Liver (tissue), 9 donors: ENCODE results near the gene HCLS1. TPM values are rescaled to one million over a fixed set of nuclear protein-coding genes. Genes with fewer than 3 reads are reported as not detected.

Source experiments
- DNase-seq: peaks from one replicate; pipeline ENCODE4 v3.0.0-alpha.2; 2017; ENCODE audit warnings: low spot score
- H3K27ac ChIP-seq, 2 donors: one replicate each; pipeline ENCODE4 v1.7.0; 2013; ENCODE audit warnings: inconsistent platforms in 2 of 2, low read length in 2 of 2, control low read depth in 1 of 2, low read depth in 1 of 2, mild to moderate bottlenecking in 1 of 2
- H3K27me3 ChIP-seq, 4 donors: one replicate each; pipeline versions ENCODE4 v1.6.1 to v1.7.0; 2013; ENCODE audit warnings: low read length in 3 of 4, inconsistent platforms in 1 of 4, mild to moderate bottlenecking in 1 of 4, moderate library complexity in 1 of 4; ENCODE audit not compliant: control insufficient read depth in 4 of 4, insufficient read depth in 4 of 4
- H3K36me3 ChIP-seq, 4 donors: one replicate each; pipeline versions ENCODE4 v1.6.1 to v1.7.0; 2013; ENCODE audit warnings: low read length in 3 of 4, mild to moderate bottlenecking in 3 of 4, low read depth in 1 of 4, moderate library complexity in 1 of 4; ENCODE audit not compliant: control insufficient read depth in 4 of 4, insufficient read depth in 3 of 4
- H3K4me1 ChIP-seq, 4 donors: one replicate each; pipeline versions ENCODE4 v1.6.1 to v1.7.0; 2013; ENCODE audit warnings: low read length in 3 of 4, mild to moderate bottlenecking in 3 of 4, moderate library complexity in 1 of 4; ENCODE audit not compliant: control insufficient read depth in 4 of 4, insufficient read depth in 4 of 4
- H3K4me3 ChIP-seq, 3 donors: one replicate each; pipeline versions ENCODE4 v1.6.1 to v1.7.0; 2013; ENCODE audit warnings: low read length in 3 of 3, control low read depth in 1 of 3, low read depth in 1 of 3, mild to moderate bottlenecking in 1 of 3
- H3K9ac ChIP-seq, 2 donors: one replicate each; pipeline ENCODE4 v1.7.0; 2013; ENCODE audit warnings: low read length in 2 of 2, mild to moderate bottlenecking in 2 of 2, moderate library complexity in 2 of 2, control low read depth in 1 of 2, low read depth in 1 of 2
- H3K9me3 ChIP-seq, 4 donors: one replicate each; pipeline versions ENCODE4 v1.6.1 to v1.7.0; 2013; ENCODE audit warnings: low read length in 3 of 4; ENCODE audit not compliant: control insufficient read depth in 4 of 4
- ATF3 ChIP-seq: IDR thresholded peaks from 2 replicates; pipeline ENCODE4 v1.6.1; 2016; ENCODE audit warnings: antibody characterized with exemption
- CTCF ChIP-seq: fragments of 150-350 bp; IDR thresholded peaks from 2 replicates; pipeline ENCODE4 v1.5.1; 2017; ENCODE audit warnings: improper control_type of control experiment, low read depth, low read length; ENCODE audit not compliant: missing input control
- EGR1 ChIP-seq, 2 donors: IDR thresholded peaks; 2 replicates each; pipeline ENCODE4 v1.6.1; 2016 to 2018; ENCODE audit warnings: antibody characterized with exemption in 2 of 2, low read depth in 2 of 2
- FOXA1 ChIP-seq: IDR thresholded peaks from 2 replicates; pipeline ENCODE4 v1.6.1; 2016; ENCODE audit warnings: antibody characterized with exemption
- FOXA2 ChIP-seq: IDR thresholded peaks from 2 replicates; pipeline ENCODE4 v1.6.1; 2016; ENCODE audit warnings: antibody characterized with exemption
- GABPA ChIP-seq, 2 donors: IDR thresholded peaks in 1 of 2; conservative IDR thresholded peaks in 1 of 2; 2 replicates each; pipeline ENCODE4 v1.6.1; 2016; ENCODE audit warnings: antibody characterized with exemption in 2 of 2, mild to moderate bottlenecking in 1 of 2, moderate library complexity in 1 of 2
- HNF4A ChIP-seq, 2 donors: conservative IDR thresholded peaks; 2 replicates each; pipeline ENCODE4 v1.6.1; 2016; ENCODE audit warnings: antibody characterized with exemption in 2 of 2, mild to moderate bottlenecking in 2 of 2
- HNF4G ChIP-seq: IDR thresholded peaks from 2 replicates; pipeline ENCODE4 v1.6.1; 2016; ENCODE audit warnings: antibody characterized with exemption
- JUND ChIP-seq, 2 donors: IDR thresholded peaks; 2 replicates each; pipeline ENCODE4 v1.6.1; 2016; ENCODE audit warnings: antibody characterized with exemption in 2 of 2
- NR2F2 ChIP-seq: IDR thresholded peaks from 2 replicates; pipeline ENCODE4 v1.6.1; 2016; ENCODE audit warnings: antibody characterized with exemption
- RAD21 ChIP-seq, 2 donors: IDR thresholded peaks; 2 replicates each; pipeline ENCODE4 v1.6.1; 2016; ENCODE audit warnings: antibody characterized with exemption in 2 of 2, mild to moderate bottlenecking in 2 of 2
- RXRA ChIP-seq, 2 donors: IDR thresholded peaks; 2 replicates each; pipeline ENCODE4 v1.6.1; 2017 to 2018; ENCODE audit warnings: antibody characterized with exemption in 2 of 2, mild to moderate bottlenecking in 1 of 2
- SP1 ChIP-seq: IDR thresholded peaks from 2 replicates; pipeline ENCODE4 v1.6.1; 2018; ENCODE audit warnings: antibody characterized with exemption, mild to moderate bottlenecking
- YY1 ChIP-seq: IDR thresholded peaks from 2 replicates; pipeline ENCODE4 v1.6.1; 2016; ENCODE audit warnings: antibody characterized with exemption, mild to moderate bottlenecking
- ZBTB33 ChIP-seq: IDR thresholded peaks from 2 replicates; pipeline ENCODE4 v1.6.1; 2016; ENCODE audit warnings: antibody characterized with exemption
- WGBS: extraction: QIAGEN DNeasy Blood & Tissue Kit; methylation state at CpG from one replicate; pipeline ENCODE4 v1.1.7; 2013; 5-methylcytosine and 5-hydroxymethylcytosine counted together
- polyA plus RNA-seq, 2 donors: library from polyadenylated mRNA; stranded (reverse) in 1 of 2; unstranded in 1 of 2; fragments of 200-250 nt in 1 of 2; fragments of >200 nt in 1 of 2; fragmentation: Nextera tagmentation in 1 of 2; extraction: Ambion mirVana in 1 of 2; gene quantifications; one replicate each; pipeline versions ENCODE4 v1.2.1 to v1.2.3, GENCODE V29; 2013 to 2015
- total RNA-seq, 2 donors: library from RNA; depleted of rRNA; stranded (reverse); fragments of >200 nt; gene quantifications; one replicate each; pipeline ENCODE4 v1.2.3, GENCODE V29; 2014
- TF ChIP-seq, protein P1 (sequence below): IDR thresholded peaks from 2 replicates; pipeline ENCODE4 v1.6.1; 2016; ENCODE audit warnings: antibody characterized with exemption
- TF ChIP-seq, protein P2 (sequence below): IDR thresholded peaks from 2 replicates; pipeline ENCODE4 v1.6.1; 2016; ENCODE audit warnings: antibody characterized with exemption, mild to moderate bottlenecking
- donor health status: healthy.
- donor health status: healthy.
- donor health status: healthy.
- donor health status: healthy.
- donor health status: healthy.

HCLS1 gene
- total and polyA plus RNA-seq, 4 donors: 17.2 to 39.8 (median 22.5) TPM

- Histone ChIP-seq H3K4me3 (no peak overlapping the region), H3K36me3 (peaks cover 1 to 15% (median 13%) of the 10 kb centered on the region in 4 donors), H3K27ac (no peak overlapping the region), H3K27me3 (no peaks in the 10 kb centered on the region), H3K9ac (no peak overlapping the region), H3K9me3 (no peaks in the 10 kb centered on the region), H3K4me1 (no peaks in the 10 kb centered on the region)
- no peak for DNase-seq
- 90% methylated on average over 2 of the region's 2 CpGs for WGBS
- TF ChIP-seq CTCF (no peak), ATF3 (no peak), SP1 (no peak), HNF4G (no peak), YY1 (no peak), JUND (IDR thresholded peaks at IDR 0.05) (no peak), FOXA1 (no peak), EGR1 (IDR thresholded peaks at IDR 0.05; ENCODE audit: low read depth in 2 of 2) (no peak), FOXA2 (no peak), RXRA (IDR thresholded peaks at IDR 0.05) (no peak)
Observed at GRCh38 chr3:121707531-121708273, 47.0 kb upstream of the HCLS1 start.

GRCh38 chr3:121705541-121705940 is 44.8 kb upstream of the HCLS1 start:
- H3K4me3 ChIP-seq: no peak overlapping the region
- TF ChIP-seq EGR1 (IDR thresholded peaks at IDR 0.05; ENCODE audit: low read depth in 2 of 2) (no peak), ATF3 (no peak), RXRA (IDR thresholded peaks at IDR 0.05) (no peak), YY1 (no peak), SP1 (no peak), FOXA2 (no peak), RAD21 (IDR thresholded peaks at IDR 0.05) (no peak), GABPA (IDR thresholded peaks at IDR 0.05 in 1 of 2, conservative IDR thresholded peaks at IDR 0.05 in 1 of 2) (no peak), NR2F2 (no peak), ZBTB33 (no peak), HNF4A (conservative IDR thresholded peaks at IDR 0.05) (no peak), CTCF (no peak)
- TF ChIP-seq, protein P1, sequence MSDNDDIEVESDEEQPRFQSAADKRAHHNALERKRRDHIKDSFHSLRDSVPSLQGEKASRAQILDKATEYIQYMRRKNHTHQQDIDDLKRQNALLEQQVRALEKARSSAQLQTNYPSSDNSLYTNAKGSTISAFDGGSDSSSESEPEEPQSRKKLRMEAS: no peak
- TF ChIP-seq, protein P2, sequence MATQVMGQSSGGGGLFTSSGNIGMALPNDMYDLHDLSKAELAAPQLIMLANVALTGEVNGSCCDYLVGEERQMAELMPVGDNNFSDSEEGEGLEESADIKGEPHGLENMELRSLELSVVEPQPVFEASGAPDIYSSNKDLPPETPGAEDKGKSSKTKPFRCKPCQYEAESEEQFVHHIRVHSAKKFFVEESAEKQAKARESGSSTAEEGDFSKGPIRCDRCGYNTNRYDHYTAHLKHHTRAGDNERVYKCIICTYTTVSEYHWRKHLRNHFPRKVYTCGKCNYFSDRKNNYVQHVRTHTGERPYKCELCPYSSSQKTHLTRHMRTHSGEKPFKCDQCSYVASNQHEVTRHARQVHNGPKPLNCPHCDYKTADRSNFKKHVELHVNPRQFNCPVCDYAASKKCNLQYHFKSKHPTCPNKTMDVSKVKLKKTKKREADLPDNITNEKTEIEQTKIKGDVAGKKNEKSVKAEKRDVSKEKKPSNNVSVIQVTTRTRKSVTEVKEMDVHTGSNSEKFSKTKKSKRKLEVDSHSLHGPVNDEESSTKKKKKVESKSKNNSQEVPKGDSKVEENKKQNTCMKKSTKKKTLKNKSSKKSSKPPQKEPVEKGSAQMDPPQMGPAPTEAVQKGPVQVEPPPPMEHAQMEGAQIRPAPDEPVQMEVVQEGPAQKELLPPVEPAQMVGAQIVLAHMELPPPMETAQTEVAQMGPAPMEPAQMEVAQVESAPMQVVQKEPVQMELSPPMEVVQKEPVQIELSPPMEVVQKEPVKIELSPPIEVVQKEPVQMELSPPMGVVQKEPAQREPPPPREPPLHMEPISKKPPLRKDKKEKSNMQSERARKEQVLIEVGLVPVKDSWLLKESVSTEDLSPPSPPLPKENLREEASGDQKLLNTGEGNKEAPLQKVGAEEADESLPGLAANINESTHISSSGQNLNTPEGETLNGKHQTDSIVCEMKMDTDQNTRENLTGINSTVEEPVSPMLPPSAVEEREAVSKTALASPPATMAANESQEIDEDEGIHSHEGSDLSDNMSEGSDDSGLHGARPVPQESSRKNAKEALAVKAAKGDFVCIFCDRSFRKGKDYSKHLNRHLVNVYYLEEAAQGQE: no peak
- WGBS: 94% methylated on average over 5 of the region's 5 CpGs
- no peak overlapping the region for H3K27ac ChIP-seq
- no peak overlapping the region for H3K9ac ChIP-seq
- DNase-seq: no peak
- H3K4me1 ChIP-seq: no peaks in the 10 kb centered on the region
- H3K27me3 ChIP-seq: no peaks in the 10 kb centered on the region
- H3K9me3 ChIP-seq: no peaks in the 10 kb centered on the region
- peaks cover 3 to 30% (median 22%) of the 10 kb centered on the region in 4 donors for H3K36me3 ChIP-seq
